OCI-LY7 (cell line): Measurements from ENCODE around the gene BPGM. TPM values are rescaled to one million over a fixed set of nuclear protein-coding genes. Genes with fewer than 3 reads are reported as not detected.

ENCODE experiments used
- BruUV-seq: library from RNA; stranded (reverse); fragments of 400-500 nt; replicated peaks from 2 replicates; lab custom pipeline; 2021; lab: Mats Ljungman, UMichigan
- CTCF ChIA-PET: fragments of 300-600 bp; sonication (Branson Sonifier 250); formaldehyde crosslinking; loops from one replicate; lab custom pipeline; 2022; ENCODE audit warnings: antibody characterized with exemption; ENCODE audit not compliant: unreplicated experiment; lab: Charles Lee
- POLR2A ChIA-PET: fragments of 300-600 bp; sonication (Branson Sonifier 250); formaldehyde crosslinking; loops from one replicate; lab custom pipeline; 2022; ENCODE audit warnings: antibody characterized with exemption; lab: Charles Lee
- DNase-seq: peaks from one replicate; pipeline ENCODE4 v3.0.0-alpha.2; 2015; ENCODE audit warnings: low spot score
- H2AFZ ChIP-seq: fragments of 200-600 bp; sonication (generic), shearing (Covaris generic); 2 replicates; pipeline ENCODE4 v1.6.1; 2014; ENCODE audit warnings: mild to moderate bottlenecking, antibody characterized with exemption, low read length, moderate library complexity
- H3K27ac ChIP-seq: fragments of 200-600 bp; sonication (generic); 2 replicates; pipeline ENCODE4 v1.5.1; 2014; ENCODE audit warnings: mixed run types, low read depth, mild to moderate bottlenecking, moderate library complexity, low read length, inconsistent platforms; ENCODE audit not compliant: poor library complexity, severe bottlenecking
- H3K36me3 ChIP-seq: fragments of 200-600 bp; sonication (generic); 2 replicates; pipeline ENCODE4 v1.6.1; 2014; ENCODE audit warnings: mild to moderate bottlenecking, antibody characterized with exemption, low read length, moderate library complexity, mixed read lengths; ENCODE audit not compliant: insufficient read depth
- H3K4me1 ChIP-seq: fragments of 200-600 bp; sonication (generic); 2 replicates; pipeline ENCODE4 v1.5.1; 2014; ENCODE audit warnings: mild to moderate bottlenecking, low read length; ENCODE audit not compliant: insufficient read depth, poor library complexity, severe bottlenecking
- H3K4me2 ChIP-seq: fragments of 200-600 bp; sonication (generic); 2 replicates; pipeline ENCODE4 v1.6.1; 2014; ENCODE audit warnings: mild to moderate bottlenecking, low read length
- H3K4me3 ChIP-seq: fragments of 200-600 bp; sonication (generic); 2 replicates; pipeline ENCODE4 v1.5.1; 2014; ENCODE audit warnings: mild to moderate bottlenecking, low read depth, low read length; ENCODE audit not compliant: poor library complexity, severe bottlenecking
- H3K79me2 ChIP-seq: fragments of 200-600 bp; sonication (generic); 2 replicates; pipeline ENCODE4 v1.6.1; 2016; ENCODE audit warnings: low read depth, mild to moderate bottlenecking, low read length, moderate library complexity, mixed read lengths; ENCODE audit not compliant: insufficient read depth
- H3K9me2 ChIP-seq: fragments of 200-600 bp; sonication (generic); 2 replicates; pipeline ENCODE4 v1.6.1; 2016; ENCODE audit warnings: mild to moderate bottlenecking, low read length, mixed read lengths; ENCODE audit not compliant: insufficient read depth
- H3K9me3 ChIP-seq: fragments of 200-600 bp; sonication (generic); 2 replicates; pipeline ENCODE4 v1.6.1; 2014; ENCODE audit warnings: mild to moderate bottlenecking, mixed run types, low read length, mixed read lengths
- H4K20me1 ChIP-seq: fragments of 200-600 bp; sonication (generic); 2 replicates; pipeline ENCODE4 v1.6.1; 2014; ENCODE audit warnings: mild to moderate bottlenecking, antibody characterized with exemption, low read length, moderate library complexity, mixed read lengths; ENCODE audit not compliant: insufficient read depth
- EZH2phosphoT487 ChIP-seq: fragments of 200-600 bp; sonication (generic); IDR thresholded peaks from 2 replicates; pipeline ENCODE4 v1.6.1; 2018; ENCODE audit warnings: low read depth, borderline replicate concordance, mild to moderate bottlenecking, mixed run types, antibody characterized with exemption, low read length, moderate library complexity, mixed read lengths
- intact Hi-C: fragments of 100-400 bp; cut with micrococcal nuclease; formaldehyde crosslinking; loops from one replicate; pipeline ENCODE4 v1.10.0; 2022; ENCODE audit not compliant: unreplicated experiment
- total RNA-seq, 2 experiments: library from RNA; depleted of rRNA in 1 of 2; stranded (reverse); fragments of >200 nt in 1 of 2; shearing (Covaris generic) in 1 of 2; gene quantifications; 2 replicates each; pipeline ENCODE4 v1.2.3, GENCODE V29; 2014 to 2022
- TF ChIP-seq, protein P1 (sequence below): fragments of 200-600 bp; sonication (generic); conservative IDR thresholded peaks from 2 replicates; pipeline ENCODE4 v1.5.1; 2014; ENCODE audit warnings: mild to moderate bottlenecking, antibody characterized with exemption, low read length, moderate library complexity, mixed read lengths

BPGM gene
- total RNA-seq, 2 experiments from 2014 or later: 16.6 to 18.7 TPM

DNA sequence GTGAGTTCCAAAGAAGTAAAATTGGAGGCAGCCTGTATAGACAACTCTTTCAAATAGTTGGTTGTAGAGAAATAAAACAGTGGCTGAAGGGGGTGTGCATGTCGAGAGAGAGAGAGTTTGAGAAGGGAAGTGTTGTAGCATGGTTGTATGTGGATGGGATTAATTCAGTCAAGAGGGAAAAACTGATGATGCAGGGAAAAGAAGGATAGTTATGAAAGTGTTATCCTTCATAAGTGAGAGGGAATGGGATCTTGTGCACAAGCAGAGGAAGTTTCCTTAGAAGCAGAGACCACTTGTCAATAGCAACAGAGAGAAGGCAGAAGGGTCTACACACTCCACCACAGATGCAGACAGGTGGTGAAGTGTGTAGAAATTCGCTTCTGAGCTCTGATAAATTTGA, 30.0 kb upstream of the BPGM start:
- no peak overlapping the region for H3K4me3 ChIP-seq
- no peaks in the 10 kb centered on the region for H3K36me3 ChIP-seq
- no TSS peak for BruUV-seq
- ChIA-PET POLR2A (no interaction called here), CTCF (no interaction called here)
- no peaks in the 10 kb centered on the region for H3K9me2 ChIP-seq
- no peak for DNase-seq
- no peaks in the 10 kb centered on the region for H3K9me3 ChIP-seq
- TF ChIP-seq, protein P1, sequence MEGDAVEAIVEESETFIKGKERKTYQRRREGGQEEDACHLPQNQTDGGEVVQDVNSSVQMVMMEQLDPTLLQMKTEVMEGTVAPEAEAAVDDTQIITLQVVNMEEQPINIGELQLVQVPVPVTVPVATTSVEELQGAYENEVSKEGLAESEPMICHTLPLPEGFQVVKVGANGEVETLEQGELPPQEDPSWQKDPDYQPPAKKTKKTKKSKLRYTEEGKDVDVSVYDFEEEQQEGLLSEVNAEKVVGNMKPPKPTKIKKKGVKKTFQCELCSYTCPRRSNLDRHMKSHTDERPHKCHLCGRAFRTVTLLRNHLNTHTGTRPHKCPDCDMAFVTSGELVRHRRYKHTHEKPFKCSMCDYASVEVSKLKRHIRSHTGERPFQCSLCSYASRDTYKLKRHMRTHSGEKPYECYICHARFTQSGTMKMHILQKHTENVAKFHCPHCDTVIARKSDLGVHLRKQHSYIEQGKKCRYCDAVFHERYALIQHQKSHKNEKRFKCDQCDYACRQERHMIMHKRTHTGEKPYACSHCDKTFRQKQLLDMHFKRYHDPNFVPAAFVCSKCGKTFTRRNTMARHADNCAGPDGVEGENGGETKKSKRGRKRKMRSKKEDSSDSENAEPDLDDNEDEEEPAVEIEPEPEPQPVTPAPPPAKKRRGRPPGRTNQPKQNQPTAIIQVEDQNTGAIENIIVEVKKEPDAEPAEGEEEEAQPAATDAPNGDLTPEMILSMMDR: no peak
- no peak overlapping the region for H3K4me2 ChIP-seq
- H3K4me1 ChIP-seq: no peaks in the 10 kb centered on the region
- H3K79me2 ChIP-seq: no peaks in the 10 kb centered on the region
- no peak overlapping the region for H3K27ac ChIP-seq
- H2AFZ ChIP-seq: no peak overlapping the region
- no peaks in the 10 kb centered on the region for H4K20me1 ChIP-seq
- intact Hi-C loops: no loop called here

DNA sequence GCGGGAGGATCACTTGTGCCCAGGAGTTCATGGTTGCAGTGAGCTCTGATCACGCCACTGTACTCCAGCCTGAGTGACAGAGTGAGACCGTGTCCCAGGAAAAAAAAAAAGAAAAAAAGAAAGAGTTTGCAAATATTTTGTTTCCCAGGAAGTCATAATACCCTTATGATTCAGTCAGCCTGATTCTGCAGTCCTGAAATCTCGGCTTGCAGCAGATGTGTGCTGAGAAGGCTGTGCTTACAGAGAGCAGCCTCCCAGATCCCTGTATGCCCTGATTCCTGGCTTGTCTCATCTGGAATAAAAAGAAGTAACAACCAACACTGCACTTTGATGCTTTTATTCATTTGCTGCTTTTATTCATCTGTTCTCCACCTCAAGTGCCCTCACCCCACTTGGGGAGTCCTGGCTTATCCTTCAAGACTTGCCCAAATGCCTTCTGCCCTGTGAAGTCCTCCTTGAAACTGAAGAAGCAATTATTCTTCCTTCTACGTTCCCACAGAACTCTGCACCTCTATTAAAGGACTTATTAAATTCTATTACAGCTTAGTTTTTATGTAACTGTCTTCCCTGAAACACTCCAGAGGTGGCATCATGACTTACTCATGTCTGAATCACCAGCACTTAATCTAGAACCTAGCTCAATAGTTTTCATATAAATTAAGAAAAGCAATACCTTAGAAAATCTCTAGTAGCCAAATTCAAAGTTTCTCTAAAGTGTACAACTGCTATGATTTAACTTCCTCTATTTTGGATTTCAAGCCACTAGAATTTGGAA, 27.7 kb upstream of the BPGM start:
- H3K4me2 ChIP-seq: no peak overlapping the region

More for the DNA sequence above, 27.7 kb upstream of the BPGM start:
- intact Hi-C loops: no loop called here
- Histone ChIP-seq H3K4me1 (no peaks in the 10 kb centered on the region), H3K36me3 (no peaks in the 10 kb centered on the region), H2AFZ (no peak overlapping the region), H3K9me2 (no peaks in the 10 kb centered on the region), H4K20me1 (no peaks in the 10 kb centered on the region), H3K9me3 (no peaks in the 10 kb centered on the region), H3K4me3 (no peak overlapping the region), H3K27ac (no peak overlapping the region), H3K79me2 (no peaks in the 10 kb centered on the region)
- ChIA-PET POLR2A (interaction anchor here (0.6 to 1.3 kb wide), 2 partner anchors 11 to 169 kb away, joined by 3 to 6 read pairs; no protein-coding TSS in a partner anchor), CTCF (no interaction called here)
- no peak for TF ChIP-seq EZH2phosphoT487
- TF ChIP-seq, protein P1: no peak
- no TSS peak for BruUV-seq
- no peak for DNase-seq
